Thyroid gland (tissue), 4 donors: ENCODE data around the gene PPP1CC. TPM values are rescaled to one million over a fixed set of nuclear protein-coding genes. Genes with fewer than 3 reads are reported as not detected.

ENCODE experiments used
- DNase-seq, 2 donors: peaks; one replicate each; pipeline ENCODE4 v3.0.0-alpha.2; 2019
- H3K27ac ChIP-seq, 3 donors: fragments of 200-600 bp; sonication (generic); 1 replicate in 2 of 3; 2 replicates in 1 of 3; pipeline ENCODE4 v1.5.1; 2016 to 2019; ENCODE audit warnings: mild to moderate bottlenecking in 1 of 3, moderate library complexity in 1 of 3
- H3K27me3 ChIP-seq: fragments of 200-600 bp; sonication (generic); one replicate; pipeline ENCODE4 v1.5.1; 2019
- H3K36me3 ChIP-seq, 2 donors: fragments of 200-600 bp; sonication (generic); one replicate each; pipeline ENCODE4 v1.5.1; 2016 to 2019
- H3K4me1 ChIP-seq, 2 donors: fragments of 200-600 bp; sonication (generic); one replicate each; pipeline ENCODE4 v1.5.1; 2017 to 2019
- H3K4me3 ChIP-seq, 3 donors: fragments of 200-600 bp; sonication (generic); replicated peaks in 1 of 3; 1 replicate in 2 of 3; 2 replicates in 1 of 3; pipeline ENCODE4 v1.5.1; 2016; ENCODE audit warnings: mild to moderate bottlenecking in 1 of 3
- H3K9me3 ChIP-seq: fragments of 200-600 bp; sonication (generic); one replicate; pipeline ENCODE4 v1.5.1; 2017
- CTCF ChIP-seq, 6 experiments: fragments of 200-600 bp in 3 of 6; fragments of 450-650 bp in 3 of 6; sonication (generic) in 3 of 6; IDR thresholded peaks; one replicate each; pipeline ENCODE4 v1.5.1; 2016 to 2019; ENCODE audit warnings: antibody characterized with exemption in 6 of 6, mild to moderate bottlenecking in 2 of 6, inconsistent platforms in 1 of 6, moderate library complexity in 1 of 6
- POLR2A ChIP-seq, 2 donors: fragments of 450-650 bp; IDR thresholded peaks; one replicate each; pipeline ENCODE4 v1.6.1; 2017; ENCODE audit warnings: antibody characterized with exemption in 2 of 2, mild to moderate bottlenecking in 2 of 2, moderate library complexity in 1 of 2
- WGBS, 2 donors: methylation state at CpG; one replicate each; pipeline ENCODE4 v1.1.5; 2017; 5-methylcytosine and 5-hydroxymethylcytosine counted together
- intact Hi-C: fragments of 100-400 bp; cut with DNase I; formaldehyde crosslinking; loops from one replicate; pipeline ENCODE4 v1.15.1; 2023
- total RNA-seq, 4 donors: library from RNA; depleted of rRNA; stranded (reverse); fragments of >200 nt; gene quantifications; one replicate each; pipeline ENCODE4 v1.2.3, GENCODE V29; 2016

The PPP1CC gene
- total RNA-seq, 4 donors from 2014 or later, result 85.3 to 154 (median 118) TPM

- H3K9me3 ChIP-seq, result no peaks in the 10 kb centered on the region
- H3K4me3 ChIP-seq, result no peak overlapping the region
- H3K27ac ChIP-seq, result no peak overlapping the region
- no peak for DNase-seq
- 28 to 35% methylated on average over 5 of the region's 5 CpGs for WGBS, 2 donors
- H3K4me1 ChIP-seq, result no peaks in the 10 kb centered on the region
- no peaks in the 10 kb centered on the region for H3K27me3 ChIP-seq
- TF ChIP-seq CTCF (IDR thresholded peaks at IDR 0.05), result no peak
- no peak for TF ChIP-seq POLR2A (IDR thresholded peaks at IDR 0.05)
- intact Hi-C loops, result no loop called here
- no peaks in the 10 kb centered on the region for H3K36me3 ChIP-seq
Measured at GRCh38 chr12:110704750-110705149, 37.9 kb downstream of the PPP1CC start.

- WGBS, 2 donors, result 91 to 97% methylated on average over 5 of the region's 5 CpGs
- no peak for TF ChIP-seq CTCF (IDR thresholded peaks at IDR 0.05)
- TF ChIP-seq POLR2A (IDR thresholded peaks at IDR 0.05), result no peak
- DNase-seq, result no peak
- Histone ChIP-seq H3K27ac (no peak overlapping the region), H3K36me3 (no peaks in the 10 kb centered on the region), H3K4me3 (no peak overlapping the region), H3K4me1 (peaks cover 0 to 1% of the 10 kb centered on the region in 2 donors), H3K27me3 (no peaks in the 10 kb centered on the region), H3K9me3 (no peaks in the 10 kb centered on the region)
- intact Hi-C loops, result no loop called here
Measured at GRCh38 chr12:110704231-110704630, 38.5 kb downstream of the PPP1CC start.

GRCh38 chr12:110702081-110702480 lies 40.6 kb downstream of the PPP1CC start:
- no peak for TF ChIP-seq CTCF (IDR thresholded peaks at IDR 0.05)
- Histone ChIP-seq H3K36me3 (no peaks in the 10 kb centered on the region), H3K4me1 (peaks cover 4 to 14% of the 10 kb centered on the region in 2 donors), H3K4me3 (no peak overlapping the region), H3K27ac (no peak overlapping the region), H3K9me3 (no peaks in the 10 kb centered on the region), H3K27me3 (no peaks in the 10 kb centered on the region)
- intact Hi-C loops, result no loop called here
- 89 to 94% methylated on average over 5 of the region's 5 CpGs for WGBS, 2 donors
- DNase-seq, result no peak

GRCh38 chr12:110699591-110700445 lies 42.9 kb downstream of the PPP1CC start:
- Histone ChIP-seq H3K27me3 (no peaks in the 10 kb centered on the region), H3K4me3 (no peak overlapping the region), H3K4me1 (peaks cover 4 to 14% of the 10 kb centered on the region in 2 donors), H3K27ac (peak overlapping the region in 1 of 3 donors; percentile 20), H3K36me3 (no peaks in the 10 kb centered on the region), H3K9me3 (no peaks in the 10 kb centered on the region)
- DNase-seq, result no peak
- intact Hi-C loops, result no loop called here
- TF ChIP-seq POLR2A (IDR thresholded peaks at IDR 0.05), result no peak
- TF ChIP-seq CTCF (IDR thresholded peaks at IDR 0.05), result no peak
- WGBS, 2 donors, result 87 to 88% methylated on average over 26 to 28 of the region's 28 CpGs

- H3K9me3 ChIP-seq, result no peaks in the 10 kb centered on the region
- TF ChIP-seq POLR2A (IDR thresholded peaks at IDR 0.05) (no peak), CTCF (IDR thresholded peaks at IDR 0.05) (peak in 5 of 6 experiments; percentile 36 to 70 (median 58))
- peak; percentile 66 to 75 for DNase-seq
- 42 to 51% methylated on average over 18 to 19 of the region's 20 CpGs for WGBS, 2 donors
- H3K27ac ChIP-seq, result peak overlapping the region in 2 of 3 donors; percentile 51 to 59
- intact Hi-C loops, result no loop called here
- peaks cover 4 to 14% of the 10 kb centered on the region in 2 donors for H3K4me1 ChIP-seq
- no peaks in the 10 kb centered on the region for H3K36me3 ChIP-seq
- no peaks in the 10 kb centered on the region for H3K27me3 ChIP-seq
- no peak overlapping the region for H3K4me3 ChIP-seq
Measured at GRCh38 chr12:110698171-110698902, 44.4 kb downstream of the PPP1CC start.
